Gastroesophageal sphincter (tissue), 3 donors: ENCODE data around the gene ROPN1L.

ENCODE experiments used
- CTCF ChIP-seq, 4 experiments: fragments of 200-600 bp in 2 of 4; fragments of 450-650 bp in 2 of 4; sonication (generic) in 1 of 4; IDR thresholded peaks; one replicate each; pipeline ENCODE4 v1.5.1; 2017 to 2019; ENCODE audit warnings: antibody characterized with exemption in 4 of 4, mild to moderate bottlenecking in 2 of 4, moderate library complexity in 2 of 4
- POLR2A ChIP-seq, 2 donors: fragments of 450-650 bp; IDR thresholded peaks; one replicate each; pipeline ENCODE4 v1.6.1; 2017; ENCODE audit warnings: antibody characterized with exemption in 2 of 2, mild to moderate bottlenecking in 2 of 2, moderate library complexity in 1 of 2

GRCh38 chr5:10401498-10401897, 40.2 kb upstream of the ROPN1L start:
- no peak for TF ChIP-seq CTCF (IDR thresholded peaks at IDR 0.05)
- no peak for TF ChIP-seq POLR2A (IDR thresholded peaks at IDR 0.05)
